OCI-LY7 (cell line): ENCODE data around the gene CXCL8.

Source experiments
- EZH2phosphoT487 ChIP-seq: fragments of 200-600 bp; sonication (generic); IDR thresholded peaks from 2 replicates; pipeline ENCODE4 v1.6.1; 2018; ENCODE audit warnings: low read depth, borderline replicate concordance, mild to moderate bottlenecking, mixed run types, antibody characterized with exemption, low read length, moderate library complexity, mixed read lengths
- TF ChIP-seq, protein P1 (sequence below): fragments of 200-600 bp; sonication (generic); conservative IDR thresholded peaks from 2 replicates; pipeline ENCODE4 v1.5.1; 2014; ENCODE audit warnings: mild to moderate bottlenecking, antibody characterized with exemption, low read length, moderate library complexity, mixed read lengths

DNA sequence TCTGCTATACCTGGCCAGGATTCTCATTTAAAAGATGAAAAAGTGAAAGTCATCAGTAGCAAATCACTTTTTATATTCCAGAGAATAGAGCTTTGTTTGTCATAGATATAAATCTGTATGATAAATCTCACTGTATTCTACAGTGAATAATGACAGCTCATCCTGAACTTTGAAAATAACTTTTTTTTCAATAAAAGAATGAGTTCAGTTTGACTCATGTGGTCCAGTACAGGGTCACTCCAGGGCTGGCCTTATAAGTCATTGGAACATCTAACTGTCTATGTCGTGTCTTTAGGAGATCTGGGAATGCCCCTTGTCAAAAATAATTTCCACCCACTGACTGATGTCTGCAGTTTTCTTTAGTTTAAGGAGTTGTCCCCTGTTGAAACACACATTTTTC is 18.5 kb upstream of the CXCL8 start:
- TF ChIP-seq, protein P1, sequence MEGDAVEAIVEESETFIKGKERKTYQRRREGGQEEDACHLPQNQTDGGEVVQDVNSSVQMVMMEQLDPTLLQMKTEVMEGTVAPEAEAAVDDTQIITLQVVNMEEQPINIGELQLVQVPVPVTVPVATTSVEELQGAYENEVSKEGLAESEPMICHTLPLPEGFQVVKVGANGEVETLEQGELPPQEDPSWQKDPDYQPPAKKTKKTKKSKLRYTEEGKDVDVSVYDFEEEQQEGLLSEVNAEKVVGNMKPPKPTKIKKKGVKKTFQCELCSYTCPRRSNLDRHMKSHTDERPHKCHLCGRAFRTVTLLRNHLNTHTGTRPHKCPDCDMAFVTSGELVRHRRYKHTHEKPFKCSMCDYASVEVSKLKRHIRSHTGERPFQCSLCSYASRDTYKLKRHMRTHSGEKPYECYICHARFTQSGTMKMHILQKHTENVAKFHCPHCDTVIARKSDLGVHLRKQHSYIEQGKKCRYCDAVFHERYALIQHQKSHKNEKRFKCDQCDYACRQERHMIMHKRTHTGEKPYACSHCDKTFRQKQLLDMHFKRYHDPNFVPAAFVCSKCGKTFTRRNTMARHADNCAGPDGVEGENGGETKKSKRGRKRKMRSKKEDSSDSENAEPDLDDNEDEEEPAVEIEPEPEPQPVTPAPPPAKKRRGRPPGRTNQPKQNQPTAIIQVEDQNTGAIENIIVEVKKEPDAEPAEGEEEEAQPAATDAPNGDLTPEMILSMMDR: no peak
- no peak for TF ChIP-seq EZH2phosphoT487
